IMR-90 (cell line): ENCODE measurements around the gene YIPF6. TPM values are rescaled to one million over a fixed set of nuclear protein-coding genes. Genes with fewer than 3 reads are reported as not detected.

Experiments
- ATAC-seq: fragments of 200-7000 bp; cut with Tn5 transposase; 2 replicates; pipeline ENCODE4 v1.9.1; 2020; ENCODE audit warnings: low read depth, mild to moderate bottlenecking, moderate library complexity
- BruUV-seq: library from RNA; stranded (reverse); fragments of 400-500 nt; replicated peaks from 2 replicates; lab custom pipeline; 2021; lab: Mats Ljungman, UMichigan
- CTCF ChIA-PET: fragments of 300-600 bp; formaldehyde crosslinking; extraction: SDS; loops from one replicate; lab custom pipeline; 2021; ENCODE audit warnings: antibody characterized with exemption; lab: Yijun Ruan, JAX
- POLR2A ChIA-PET: fragments of 300-600 bp; sonication (Branson Sonifier 250); formaldehyde crosslinking; loops from one replicate; lab custom pipeline; 2022; ENCODE audit warnings: antibody characterized with exemption; ENCODE audit not compliant: unreplicated experiment; lab: Charles Lee
- DNase-seq: peaks from one replicate; pipeline ENCODE4 v3.0.0; 2013
- H2AFZ ChIP-seq: replicated peaks from 2 replicates; pipeline ENCODE3; 2013; ENCODE audit warnings: low read length, mild to moderate bottlenecking; ENCODE audit not compliant: poor library complexity
- H2AK5ac ChIP-seq: 2 replicates; pipeline ENCODE4 v1.6.1; 2013; ENCODE audit warnings: low read depth, low read length, inconsistent platforms
- H2AK9ac ChIP-seq: replicated peaks from 2 replicates; pipeline ENCODE3; 2013; ENCODE audit warnings: mild to moderate bottlenecking, low read depth, low read length, moderate library complexity; ENCODE audit not compliant: poor library complexity
- H2BK120ac ChIP-seq: 2 replicates; pipeline ENCODE4 v1.6.1; 2013; ENCODE audit warnings: low read depth, low read length, inconsistent platforms
- H2BK15ac ChIP-seq: 3 replicates; pipeline ENCODE4 v1.6.1; 2013; ENCODE audit warnings: low read depth, low read length, inconsistent platforms
- H2BK20ac ChIP-seq: 2 replicates; pipeline ENCODE4 v1.6.1; 2013; ENCODE audit warnings: low read depth, mild to moderate bottlenecking, inconsistent platforms, low read length, moderate library complexity
- H2BK5ac ChIP-seq: 2 replicates; pipeline ENCODE4 v1.6.1; 2013; ENCODE audit warnings: mild to moderate bottlenecking, low read depth, low read length, inconsistent platforms; ENCODE audit not compliant: poor library complexity, severe bottlenecking
- H3K14ac ChIP-seq: replicated peaks from 2 replicates; pipeline ENCODE4 v1.6.1; 2013; ENCODE audit warnings: low read depth, low read length, inconsistent platforms
- H3K18ac ChIP-seq: 2 replicates; pipeline ENCODE4 v1.6.1; 2013; ENCODE audit warnings: low read depth, low read length, control low read depth
- H3K23ac ChIP-seq: 2 replicates; pipeline ENCODE4 v1.6.1; 2013; ENCODE audit warnings: low read depth, low read length, inconsistent platforms
- H3K27ac ChIP-seq: 2 replicates; pipeline ENCODE4 v1.5.1; 2013; ENCODE audit warnings: mild to moderate bottlenecking, control low read depth, low read length; ENCODE audit not compliant: insufficient read depth
- H3K27me3 ChIP-seq: 2 replicates; pipeline ENCODE4 v1.6.1; 2013; ENCODE audit warnings: low read length; ENCODE audit not compliant: control insufficient read depth, insufficient read depth
- H3K36me3 ChIP-seq: 2 replicates; pipeline ENCODE4 v1.6.1; 2013; ENCODE audit warnings: low read length, mixed read lengths; ENCODE audit not compliant: control insufficient read depth, insufficient read depth
- H3K4ac ChIP-seq: 2 replicates; pipeline ENCODE4 v1.6.1; 2013; ENCODE audit warnings: low read depth, low read length, inconsistent platforms
- H3K4me1 ChIP-seq: 2 replicates; pipeline ENCODE4 v1.6.1; 2013; ENCODE audit warnings: low read length, mixed read lengths; ENCODE audit not compliant: control insufficient read depth, insufficient read depth
- H3K4me2 ChIP-seq: 2 replicates; pipeline ENCODE4 v1.6.1; 2013; ENCODE audit warnings: low read depth, mild to moderate bottlenecking, control low read depth, low read length, moderate library complexity
- H3K4me3 ChIP-seq: 2 replicates; pipeline ENCODE4 v1.5.1; 2013; ENCODE audit warnings: low read depth, mild to moderate bottlenecking, control low read depth, low read length, moderate library complexity; ENCODE audit not compliant: insufficient read depth
- H3K56ac ChIP-seq: 2 replicates; pipeline ENCODE4 v1.6.1; 2013; ENCODE audit warnings: low read length, inconsistent platforms; ENCODE audit not compliant: insufficient read depth; ENCODE audit errors: extremely low read depth
- H3K79me1 ChIP-seq, 2 experiments: 2 replicates each; pipeline ENCODE4 v1.6.1; 2013; ENCODE audit warnings: low read length in 2 of 2, inconsistent platforms in 1 of 2, low read depth in 1 of 2
- H3K9ac ChIP-seq: 2 replicates; pipeline ENCODE4 v1.6.1; 2013; ENCODE audit warnings: low read depth, low read length, control low read depth
- H3K9me1 ChIP-seq: 2 replicates; pipeline ENCODE4 v1.6.1; 2013; ENCODE audit warnings: low read length, inconsistent platforms; ENCODE audit not compliant: insufficient read depth
- H3K9me3 ChIP-seq: 2 replicates; pipeline ENCODE4 v1.6.1; 2013; ENCODE audit warnings: low read length; ENCODE audit not compliant: control insufficient read depth, insufficient read depth
- H4K20me1 ChIP-seq: 2 replicates; pipeline ENCODE4 v1.6.1; 2013; ENCODE audit warnings: low read length, inconsistent platforms; ENCODE audit not compliant: insufficient read depth
- H4K5ac ChIP-seq: 2 replicates; pipeline ENCODE4 v1.6.1; 2013; ENCODE audit warnings: mild to moderate bottlenecking, low read depth, low read length, control low read depth
- H4K8ac ChIP-seq, 2 experiments: 2 replicates each; pipeline ENCODE4 v1.6.1; 2013; ENCODE audit warnings: low read depth in 2 of 2, low read length in 2 of 2, control low read depth in 1 of 2, inconsistent platforms in 1 of 2
- H4K91ac ChIP-seq: 2 replicates; pipeline ENCODE4 v1.6.1; 2013; ENCODE audit warnings: low read depth, low read length, inconsistent platforms; ENCODE audit not compliant: insufficient read depth
- WGBS, 2 experiments: methylation state at CpG; one replicate each; pipeline versions ENCODE4 v1.1.5 to v1.1.7; 2013; ENCODE audit warnings: missing lambda C conversion rate in 2 of 2; ENCODE audit not compliant: insufficient read length in 1 of 2; ENCODE audit errors: extremely low coverage in 2 of 2; 5-methylcytosine and 5-hydroxymethylcytosine counted together
- dilution Hi-C: fragments of 300-500 bp; cut with HindIII; formaldehyde crosslinking; loops from one replicate; pipeline ENCODE4 v1.14.3; 2018; ENCODE audit warnings: low sequenced_read_pairs; ENCODE audit not compliant: unreplicated experiment
- in situ Hi-C: fragments of 300-500 bp; cut with MboI; formaldehyde crosslinking; loops from 3 replicates; pipeline ENCODE4 v1.14.3; 2019; ENCODE audit warnings: low sequenced_read_pairs, inconsistent platforms, mixed read lengths
- intact Hi-C: fragments of 100-400 bp; cut with micrococcal nuclease; formaldehyde crosslinking; loops from 2 replicates; pipeline ENCODE4 v1.10.0; 2022
- polyA plus RNA-seq, 3 experiments: library from polyadenylated mRNA; depleted of rRNA; stranded (reverse); fragments of >200 nt; gene quantifications; 2 replicates each; pipeline ENCODE4 v1.2.3, GENCODE V29; 2012; ENCODE audit warnings: low replicate concordance in 1 of 3
- total RNA-seq: library from RNA; depleted of rRNA; stranded (reverse); fragments of >200 nt; gene quantifications from 2 replicates; pipeline ENCODE4 v1.2.3, GENCODE V29; 2012
- TF ChIP-seq, protein P1 (sequence below): fragments of 150-350 bp; IDR thresholded peaks from 2 replicates; pipeline ENCODE4 v1.6.1; 2016; ENCODE audit warnings: low read depth, mild to moderate bottlenecking, low read length, moderate library complexity, borderline replicate concordance

The YIPF6 gene
- total and polyA plus RNA-seq, 2 of the 4 experiments (the other 2 are of a cell fraction) = 9.7 to 22.4 TPM

GRCh38 chrX:68570598-68570997 lies 71.7 kb downstream of the YIPF6 start:
- DNase-seq = no peak
- Histone ChIP-seq H3K27ac (no peak overlapping the region), H4K5ac (no peak overlapping the region), H2BK5ac (no peak overlapping the region), H2BK15ac (no peak overlapping the region), H3K9ac (no peak overlapping the region), H3K18ac (no peak overlapping the region), H2BK120ac (no peak overlapping the region), H3K36me3 (no peaks in the 10 kb centered on the region), H3K27me3 (peaks cover 11% of the 10 kb centered on the region), H3K9me3 (no peaks in the 10 kb centered on the region), H3K4me3 (no peak overlapping the region), H3K23ac (no peak overlapping the region), H2AFZ (no peak overlapping the region), H2AK9ac (no peak overlapping the region), H3K56ac (no peak overlapping the region), H3K4me1 (no peaks in the 10 kb centered on the region), H3K79me1 (no peaks in the 10 kb centered on the region), H3K14ac (no peak overlapping the region), H3K9me1 (no peaks in the 10 kb centered on the region), H4K91ac (no peak overlapping the region), H4K20me1 (no peaks in the 10 kb centered on the region), H3K4me2 (no peak overlapping the region), H4K8ac (no peak overlapping the region), H3K4ac (no peak overlapping the region), H2BK20ac (no peak overlapping the region), H2AK5ac (no peak overlapping the region)
- ATAC-seq = no peak
- TF ChIP-seq, protein P1, sequence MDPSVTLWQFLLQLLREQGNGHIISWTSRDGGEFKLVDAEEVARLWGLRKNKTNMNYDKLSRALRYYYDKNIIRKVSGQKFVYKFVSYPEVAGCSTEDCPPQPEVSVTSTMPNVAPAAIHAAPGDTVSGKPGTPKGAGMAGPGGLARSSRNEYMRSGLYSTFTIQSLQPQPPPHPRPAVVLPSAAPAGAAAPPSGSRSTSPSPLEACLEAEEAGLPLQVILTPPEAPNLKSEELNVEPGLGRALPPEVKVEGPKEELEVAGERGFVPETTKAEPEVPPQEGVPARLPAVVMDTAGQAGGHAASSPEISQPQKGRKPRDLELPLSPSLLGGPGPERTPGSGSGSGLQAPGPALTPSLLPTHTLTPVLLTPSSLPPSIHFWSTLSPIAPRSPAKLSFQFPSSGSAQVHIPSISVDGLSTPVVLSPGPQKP = no peak
- in situ Hi-C loops = no loop called here
- POLR2A ChIA-PET = no interaction called here
- dilution Hi-C loops = no loop called here
- WGBS, 2 experiments = no CpG with 5 or more reads among the region's 4 CpGs
- BruUV-seq = no TSS peak
- intact Hi-C loops = no loop called here
- CTCF ChIA-PET = interaction anchor here (1.2 kb wide), 1 partner anchor 87 kb away, joined by 3 read pairs; no protein-coding TSS in a partner anchor
